ENCODE data around the gene CIB4.
"Not testable (repeated sequence)": the region's sequence is repeated elsewhere in the genome, so short reads cannot be mapped to it uniquely, and the experiment has no call there.

Gene CIB4

DNA sequence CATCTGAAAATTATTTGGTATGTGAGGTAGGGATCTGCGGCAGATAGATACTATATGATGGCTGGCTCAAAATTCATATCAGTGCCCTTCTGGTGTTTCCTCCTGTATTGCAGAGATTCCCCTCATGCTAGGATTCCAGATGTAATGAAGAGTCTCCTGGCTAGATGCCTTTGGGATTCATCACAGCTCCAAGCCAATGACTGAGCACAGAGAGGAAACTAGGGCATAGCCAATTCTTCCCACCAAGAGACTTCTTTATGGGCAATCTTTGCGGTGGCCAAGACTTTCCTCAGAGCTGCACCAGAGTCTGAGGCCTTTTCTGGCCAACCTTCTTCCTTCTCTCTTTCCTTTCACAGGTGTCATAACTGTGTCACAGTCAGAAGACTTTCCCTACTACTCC is 25.5 kb upstream of the CIB4 start:
- H3K9me3 ChIP-seq (ENCODE audit: control insufficient read depth, low read length): no peaks in the 10 kb centered on the region
- 91 to 100% methylated on average over 1 of the region's 2 CpGs for WGBS, 2 experiments (ENCODE audit: insufficient coverage in 2 of 2)
- no peak overlapping the region for H3K4me3 ChIP-seq (ENCODE audit: extremely low read depth, insufficient read depth, low read length, poor library complexity, severe bottlenecking)
- no peak overlapping the region for H3K27ac ChIP-seq (ENCODE audit: low read depth, low read length, severe bottlenecking)
- H3K4me1 ChIP-seq (ENCODE audit: control insufficient read depth, insufficient read depth, low read length, poor library complexity, severe bottlenecking): peaks cover 8% of the 10 kb centered on the region
- no peaks in the 10 kb centered on the region for H3K36me3 ChIP-seq (ENCODE audit: control insufficient read depth, insufficient read depth, low read length)

DNA sequence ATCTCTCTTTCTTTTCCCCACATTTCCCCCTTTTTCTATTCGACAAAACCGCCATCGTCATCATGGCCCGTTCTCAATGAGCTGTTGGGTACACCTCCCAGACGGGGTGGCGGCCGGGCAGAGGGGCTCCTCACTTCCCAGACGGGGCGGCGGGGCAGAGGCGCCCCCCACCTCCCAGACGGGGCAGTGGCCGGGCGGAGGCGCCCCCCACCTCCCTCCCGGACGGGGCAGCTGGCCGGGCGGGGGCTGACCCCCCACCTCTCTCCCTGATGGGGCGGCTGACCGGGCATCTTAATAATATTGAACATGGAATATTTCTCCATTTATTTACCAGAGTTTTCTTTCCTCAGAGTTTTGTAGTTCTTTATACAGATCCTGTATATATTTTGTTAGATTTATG is 24.1 kb upstream of the CIB4 start:
- H3K4me1 ChIP-seq (ENCODE audit: control insufficient read depth, insufficient read depth, low read length, poor library complexity, severe bottlenecking); H3K9me3 ChIP-seq (ENCODE audit: control insufficient read depth, low read length); H3K27ac ChIP-seq (ENCODE audit: low read depth, low read length, severe bottlenecking); H3K4me3 ChIP-seq (ENCODE audit: extremely low read depth, insufficient read depth, low read length, poor library complexity, severe bottlenecking); H3K36me3 ChIP-seq (ENCODE audit: control insufficient read depth, insufficient read depth, low read length): not testable (repeated sequence)
- WGBS, 2 experiments (ENCODE audit: insufficient coverage in 2 of 2): 70% methylated on average over 2 of the region's 21 CpGs; no CpG with 5 or more reads in 1 of the 2 experiments

DNA sequence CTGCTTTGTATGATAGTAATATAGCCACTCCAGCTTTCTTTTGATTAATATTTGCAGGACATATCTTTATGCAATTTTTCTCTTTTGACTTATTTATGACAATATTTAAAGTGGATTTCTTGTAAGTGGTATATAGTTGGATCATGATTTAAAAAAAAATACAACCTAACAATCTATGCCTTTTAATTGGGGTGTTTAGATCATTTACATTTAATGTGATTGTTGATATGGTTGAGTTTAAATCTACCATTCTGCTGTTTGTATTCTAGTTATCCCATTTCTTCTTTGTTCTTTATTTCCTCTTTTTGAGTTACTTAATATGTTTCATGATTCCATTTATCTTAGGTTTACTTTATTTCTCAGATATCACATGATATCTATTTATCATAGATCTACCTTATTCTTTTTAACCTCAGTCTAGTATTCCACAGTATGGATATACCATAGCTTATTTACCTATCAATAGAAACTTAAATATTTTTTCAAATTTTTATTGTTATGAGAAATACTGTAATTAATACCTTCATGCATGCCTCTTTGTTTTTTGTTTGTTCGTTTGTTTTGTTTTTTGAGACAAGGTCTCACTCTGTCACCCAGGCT is 19.3 kb upstream of the CIB4 start:
- 100% methylated on average over 1 of the region's 1 CpG; no CpG with 5 or more reads in 1 of the 2 experiments for WGBS, 2 experiments (ENCODE audit: insufficient coverage in 2 of 2)

DNA sequence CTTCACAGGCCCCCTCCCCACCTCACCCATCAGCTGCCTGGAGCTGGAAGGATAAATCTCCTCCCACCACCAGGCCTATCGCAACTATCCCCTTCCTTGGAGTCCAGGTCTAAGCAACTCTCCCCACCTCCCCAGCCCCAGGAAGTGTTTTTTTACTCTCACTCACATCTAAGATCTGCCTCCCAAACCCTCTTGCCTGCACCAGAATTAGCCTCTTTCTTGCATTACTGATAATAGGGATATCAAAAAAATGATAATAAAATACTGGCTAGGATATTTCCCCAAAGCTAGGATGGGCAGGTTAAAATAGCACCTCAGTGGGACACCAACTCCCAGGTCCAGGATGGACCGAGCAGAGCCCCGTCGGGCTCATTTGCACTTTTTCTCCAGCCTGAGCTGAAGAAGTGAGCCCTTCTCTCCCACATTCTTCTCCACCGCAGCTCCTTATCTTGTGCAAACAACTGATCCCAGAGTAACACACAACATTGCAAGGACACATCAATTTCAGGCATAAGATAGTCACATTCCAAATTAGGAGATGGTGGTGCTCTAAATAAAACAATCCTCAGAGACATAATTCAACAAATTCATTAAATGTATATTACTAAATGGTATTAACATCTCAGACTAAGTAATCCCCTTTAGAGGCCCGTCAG is 17.7 kb upstream of the CIB4 start:
- H3K4me3 ChIP-seq (ENCODE audit: extremely low read depth, insufficient read depth, low read length, poor library complexity, severe bottlenecking): no peak overlapping the region
- WGBS, 2 experiments (ENCODE audit: insufficient coverage in 2 of 2): 84 to 88% methylated on average over 5 to 6 of the region's 6 CpGs
- H3K9me3 ChIP-seq (ENCODE audit: control insufficient read depth, low read length): no peaks in the 10 kb centered on the region

More for the DNA sequence above, 19.3 kb upstream of the CIB4 start:
- Histone ChIP-seq H3K4me1 (ENCODE audit: control insufficient read depth, insufficient read depth, low read length, poor library complexity, severe bottlenecking) (no peaks in the 10 kb centered on the region), H3K4me3 (ENCODE audit: extremely low read depth, insufficient read depth, low read length, poor library complexity, severe bottlenecking) (no peak overlapping the region), H3K36me3 (ENCODE audit: control insufficient read depth, insufficient read depth, low read length) (no peaks in the 10 kb centered on the region), H3K9me3 (ENCODE audit: control insufficient read depth, low read length) (no peaks in the 10 kb centered on the region), H3K27ac (ENCODE audit: low read depth, low read length, severe bottlenecking) (no peak overlapping the region)

DNA sequence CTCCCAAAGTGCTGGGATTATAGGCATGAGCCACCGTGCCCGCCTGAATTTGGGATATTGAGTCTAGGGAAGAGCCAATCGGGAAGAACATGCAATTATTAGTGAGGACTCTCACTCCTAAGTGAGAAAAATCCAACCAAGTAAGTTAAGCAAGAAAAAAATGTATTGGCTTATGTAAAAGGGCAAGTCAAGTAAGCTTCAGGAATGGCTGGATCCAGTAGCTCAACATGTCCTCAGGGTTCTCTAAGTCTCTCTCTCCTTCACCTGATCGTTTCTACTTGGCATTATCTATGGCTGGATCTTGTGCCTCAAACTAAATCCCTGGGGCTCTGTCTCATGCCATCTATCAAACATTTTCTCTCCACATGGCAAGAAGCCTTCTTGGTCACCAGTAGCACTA is 16.1 kb upstream of the CIB4 start:
- no peak overlapping the region for H3K27ac ChIP-seq (ENCODE audit: low read depth, low read length, severe bottlenecking)
- H3K4me1 ChIP-seq (ENCODE audit: control insufficient read depth, insufficient read depth, low read length, poor library complexity, severe bottlenecking): no peaks in the 10 kb centered on the region
- WGBS, 2 experiments (ENCODE audit: insufficient coverage in 2 of 2): 67 to 90% methylated on average over 2 to 4 of the region's 4 CpGs
- H3K9me3 ChIP-seq (ENCODE audit: control insufficient read depth, low read length): no peaks in the 10 kb centered on the region
- H3K4me3 ChIP-seq (ENCODE audit: extremely low read depth, insufficient read depth, low read length, poor library complexity, severe bottlenecking): no peak overlapping the region
- H3K36me3 ChIP-seq (ENCODE audit: control insufficient read depth, insufficient read depth, low read length): no peaks in the 10 kb centered on the region

More for the DNA sequence above, 17.7 kb upstream of the CIB4 start:
- no peaks in the 10 kb centered on the region for H3K4me1 ChIP-seq (ENCODE audit: control insufficient read depth, insufficient read depth, low read length, poor library complexity, severe bottlenecking)
- H3K27ac ChIP-seq (ENCODE audit: low read depth, low read length, severe bottlenecking): no peak overlapping the region
- no peaks in the 10 kb centered on the region for H3K36me3 ChIP-seq (ENCODE audit: control insufficient read depth, insufficient read depth, low read length)

DNA sequence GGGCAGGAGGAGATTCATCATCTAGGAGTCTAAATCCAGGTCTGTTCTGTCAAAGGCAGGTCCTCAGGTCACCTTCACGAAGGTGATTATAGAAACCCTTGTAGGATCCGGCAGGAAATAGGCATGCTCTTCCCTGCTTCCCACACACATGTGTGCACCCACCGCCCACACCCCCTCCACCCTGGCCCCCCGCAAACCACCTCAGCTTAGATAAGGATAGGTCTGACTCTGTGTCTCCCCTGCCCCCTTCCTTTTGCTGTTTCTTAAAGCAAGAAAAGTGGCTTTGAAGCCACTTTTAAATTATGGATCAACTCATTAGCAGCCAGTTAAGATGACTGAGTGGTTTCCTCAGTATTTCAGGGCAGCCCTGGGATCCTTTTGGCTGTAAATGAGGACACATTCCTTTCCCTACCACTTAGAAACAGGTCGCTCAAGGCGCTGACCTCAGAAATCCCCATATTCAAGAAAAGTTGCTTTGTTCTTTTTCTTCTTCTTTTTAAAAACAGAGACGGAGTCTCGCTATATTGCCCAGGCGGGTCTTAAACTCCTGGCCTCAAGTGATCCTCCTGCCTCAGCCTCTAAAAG is 14.5 kb upstream of the CIB4 start:
- Histone ChIP-seq H3K4me1 (ENCODE audit: control insufficient read depth, insufficient read depth, low read length, poor library complexity, severe bottlenecking) (no peaks in the 10 kb centered on the region), H3K36me3 (ENCODE audit: control insufficient read depth, insufficient read depth, low read length) (no peaks in the 10 kb centered on the region), H3K9me3 (ENCODE audit: control insufficient read depth, low read length) (no peaks in the 10 kb centered on the region), H3K27ac (ENCODE audit: low read depth, low read length, severe bottlenecking) (no peak overlapping the region), H3K4me3 (ENCODE audit: extremely low read depth, insufficient read depth, low read length, poor library complexity, severe bottlenecking) (no peak overlapping the region)
- WGBS, 2 experiments (ENCODE audit: insufficient coverage in 2 of 2): 60 to 71% methylated on average over 3 to 6 of the region's 9 CpGs

DNA sequence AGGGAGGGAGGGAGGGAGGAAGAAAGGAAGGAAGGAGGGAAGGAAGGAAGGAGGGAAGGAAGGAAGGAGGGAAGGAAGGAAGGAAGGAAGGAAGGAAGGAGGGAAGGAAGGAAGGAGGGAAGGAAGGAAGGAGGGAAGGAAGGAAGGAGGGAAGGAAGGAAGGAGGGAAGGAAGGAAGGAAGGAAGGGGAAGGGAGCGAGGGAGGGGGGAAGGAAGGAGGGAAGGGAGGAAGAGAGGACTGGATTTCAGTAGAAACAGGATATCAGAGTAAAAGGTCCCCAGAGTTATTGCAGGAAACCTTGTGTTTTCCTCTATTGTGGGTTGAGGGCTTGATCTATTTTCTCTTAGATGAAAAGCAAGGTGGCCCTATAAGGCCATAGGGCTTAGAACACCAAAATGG is 14.0 kb upstream of the CIB4 start:
- not testable (repeated sequence) for H3K4me1 ChIP-seq (ENCODE audit: control insufficient read depth, insufficient read depth, low read length, poor library complexity, severe bottlenecking); H3K9me3 ChIP-seq (ENCODE audit: control insufficient read depth, low read length); H3K4me3 ChIP-seq (ENCODE audit: extremely low read depth, insufficient read depth, low read length, poor library complexity, severe bottlenecking); H3K27ac ChIP-seq (ENCODE audit: low read depth, low read length, severe bottlenecking); H3K36me3 ChIP-seq (ENCODE audit: control insufficient read depth, insufficient read depth, low read length)
- 93 to 100% methylated on average over 1 of the region's 1 CpG for WGBS, 2 experiments (ENCODE audit: insufficient coverage in 2 of 2)

DNA sequence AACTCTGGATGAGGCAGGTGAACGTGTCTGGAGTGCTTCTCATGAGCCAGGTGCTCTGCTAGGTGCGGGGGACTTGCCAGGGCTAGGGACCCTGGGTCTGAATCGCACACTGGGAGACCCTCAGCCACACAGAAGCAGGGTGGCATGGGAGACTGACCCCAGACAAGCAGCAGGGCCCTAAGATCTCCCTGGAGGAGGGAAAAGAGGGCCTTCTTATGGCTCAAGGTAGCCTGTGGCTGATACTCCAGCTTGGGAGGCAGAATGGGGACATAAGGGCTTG is 12.8 kb upstream of the CIB4 start:
- H3K9me3 ChIP-seq (ENCODE audit: control insufficient read depth, low read length): no peaks in the 10 kb centered on the region
- H3K27ac ChIP-seq (ENCODE audit: low read depth, low read length, severe bottlenecking): no peak overlapping the region
- no peaks in the 10 kb centered on the region for H3K36me3 ChIP-seq (ENCODE audit: control insufficient read depth, insufficient read depth, low read length)
- 100% methylated on average over 1 of the region's 3 CpGs for WGBS, 2 experiments (ENCODE audit: insufficient coverage in 2 of 2)
- H3K4me3 ChIP-seq (ENCODE audit: extremely low read depth, insufficient read depth, low read length, poor library complexity, severe bottlenecking): no peak overlapping the region
- no peaks in the 10 kb centered on the region for H3K4me1 ChIP-seq (ENCODE audit: control insufficient read depth, insufficient read depth, low read length, poor library complexity, severe bottlenecking)

DNA sequence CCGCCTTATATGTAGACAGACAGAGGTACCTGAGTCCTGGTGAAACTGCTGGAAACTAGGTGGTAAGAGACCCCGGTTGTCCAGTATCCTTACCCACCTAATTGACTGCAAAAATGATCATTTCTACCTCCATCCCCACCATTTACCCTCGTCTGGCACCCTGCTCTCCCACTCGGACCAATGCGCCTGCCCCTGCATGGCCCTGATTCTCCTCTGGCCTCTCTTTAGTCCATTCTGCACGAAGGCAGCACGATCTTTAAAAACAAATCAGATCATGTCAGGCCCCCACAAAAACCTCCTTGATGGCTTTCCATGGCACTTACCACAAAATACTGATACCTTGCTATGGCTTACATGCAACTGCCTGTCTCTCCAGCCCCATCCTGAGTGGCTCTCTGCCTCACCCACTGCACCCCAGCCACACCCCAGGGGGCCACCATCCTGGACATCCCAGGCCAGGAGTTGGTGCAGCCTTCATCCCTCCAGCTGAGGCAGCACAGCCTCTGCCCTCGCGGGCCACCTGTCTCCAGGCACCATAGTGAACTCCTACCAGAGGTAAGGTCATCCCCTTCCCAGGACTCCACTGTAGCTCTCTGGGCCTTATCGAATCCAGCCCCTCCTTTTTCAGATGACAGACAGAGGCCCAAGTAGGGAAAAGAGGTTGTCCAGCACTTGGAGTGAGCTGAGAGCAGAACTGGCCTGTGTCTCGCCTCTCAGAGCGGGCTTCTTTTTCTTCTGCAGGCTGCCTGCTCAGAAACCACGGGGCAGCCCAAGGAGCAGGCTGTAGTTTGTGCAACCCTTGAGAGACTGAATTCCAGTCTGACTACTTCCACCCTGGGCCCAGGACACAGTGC is 12.3 kb upstream of the CIB4 start:
- 87 to 93% methylated on average over 11 to 13 of the region's 13 CpGs for WGBS, 2 experiments (ENCODE audit: insufficient coverage in 2 of 2)
- Histone ChIP-seq H3K9me3 (ENCODE audit: control insufficient read depth, low read length) (no peaks in the 10 kb centered on the region), H3K36me3 (ENCODE audit: control insufficient read depth, insufficient read depth, low read length) (no peaks in the 10 kb centered on the region), H3K4me1 (ENCODE audit: control insufficient read depth, insufficient read depth, low read length, poor library complexity, severe bottlenecking) (no peaks in the 10 kb centered on the region), H3K4me3 (ENCODE audit: extremely low read depth, insufficient read depth, low read length, poor library complexity, severe bottlenecking) (no peak overlapping the region), H3K27ac (ENCODE audit: low read depth, low read length, severe bottlenecking) (no peak overlapping the region)

DNA sequence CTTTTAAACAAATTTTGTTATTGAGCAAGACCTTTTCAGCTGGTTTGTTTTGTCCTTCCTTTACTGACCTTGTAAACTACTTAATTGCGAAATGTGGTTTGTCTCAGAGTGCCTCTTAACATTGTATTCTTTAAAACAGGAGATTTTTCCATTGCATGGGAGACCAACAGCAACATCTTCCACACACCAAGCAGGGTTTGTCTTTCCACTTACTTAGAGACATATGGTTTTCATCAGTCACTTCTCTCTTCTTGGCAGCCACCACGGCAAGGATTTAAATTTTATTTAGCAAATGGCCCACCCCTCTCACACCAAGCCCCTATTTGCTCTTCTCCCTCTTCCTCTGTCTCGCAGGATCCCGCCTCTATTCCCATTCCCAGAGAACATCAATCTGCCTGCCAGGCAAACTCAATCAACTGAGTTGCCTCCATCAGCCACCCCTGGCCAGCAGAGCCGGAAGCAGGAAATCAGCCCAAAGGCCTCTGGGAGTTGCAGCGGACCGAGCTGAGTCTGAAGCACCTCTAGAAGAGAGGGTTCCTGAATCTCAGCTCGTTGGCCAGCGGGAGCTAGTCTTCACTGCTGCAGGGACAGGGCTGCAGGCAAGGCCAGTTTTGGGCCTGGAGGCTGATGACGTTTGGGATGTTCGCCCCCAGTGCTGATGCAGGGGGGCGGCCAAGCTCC is 11.3 kb upstream of the CIB4 start:
- H3K27ac ChIP-seq (ENCODE audit: low read depth, low read length, severe bottlenecking): no peak overlapping the region
- WGBS, 2 experiments (ENCODE audit: insufficient coverage in 2 of 2): 87 to 89% methylated on average over 8 to 11 of the region's 12 CpGs
- no peaks in the 10 kb centered on the region for H3K9me3 ChIP-seq (ENCODE audit: control insufficient read depth, low read length)
- no peaks in the 10 kb centered on the region for H3K36me3 ChIP-seq (ENCODE audit: control insufficient read depth, insufficient read depth, low read length)
- H3K4me3 ChIP-seq (ENCODE audit: extremely low read depth, insufficient read depth, low read length, poor library complexity, severe bottlenecking): no peak overlapping the region
- no peaks in the 10 kb centered on the region for H3K4me1 ChIP-seq (ENCODE audit: control insufficient read depth, insufficient read depth, low read length, poor library complexity, severe bottlenecking)
